GM19468 (cell line): ENCODE data around the gene OR6S1.
"Not testable (repeated sequence)": the region's sequence is repeated elsewhere in the genome, so short reads cannot be mapped to it uniquely, and the experiment has no call there.

Source experiments
- ATAC-seq: cut with Tn5 transposase; IDR thresholded peaks from one replicate; pipeline ENCODE4 v1.9.1; 2021; ENCODE audit warnings: mild to moderate bottlenecking, moderate library complexity, moderate number of reproducible peaks; ENCODE audit not compliant: unreplicated experiment; ENCODE audit errors: extremely low read depth

The OR6S1 gene

GRCh38 chr14:20671597-20672283, 30.2 kb upstream of the OR6S1 start:
- no peak for ATAC-seq

GRCh38 chr14:20668969-20669368, 27.5 kb upstream of the OR6S1 start:
- ATAC-seq = no peak

GRCh38 chr14:20667957-20668356, 26.5 kb upstream of the OR6S1 start:
- ATAC-seq = peak; percentile 86

- ATAC-seq = not testable (repeated sequence)
These were observed 25.0 kb upstream of the OR6S1 start for GRCh38 chr14:20666400-20666961.

GRCh38 chr14:20662968-20663732, 21.7 kb upstream of the OR6S1 start:
- no peak for ATAC-seq

- ATAC-seq = no peak
These were observed 19.7 kb upstream of the OR6S1 start for GRCh38 chr14:20661197-20661596.

- ATAC-seq = no peak
These were observed 18.4 kb upstream of the OR6S1 start for GRCh38 chr14:20659813-20660395.

GRCh38 chr14:20659336-20659735, 17.8 kb upstream of the OR6S1 start:
- ATAC-seq = no peak

GRCh38 chr14:20658246-20658645, 16.8 kb upstream of the OR6S1 start:
- ATAC-seq = no peak

GRCh38 chr14:20657216-20658211, 16.0 kb upstream of the OR6S1 start:
- ATAC-seq = no peak

- no peak for ATAC-seq
These were observed 14.8 kb upstream of the OR6S1 start for GRCh38 chr14:20656274-20656673.

- no peak for ATAC-seq
These were observed 14.4 kb upstream of the OR6S1 start for GRCh38 chr14:20655851-20656250.

GRCh38 chr14:20652996-20653975, 11.8 kb upstream of the OR6S1 start:
- ATAC-seq = no peak

GRCh38 chr14:20645481-20645880, 4.0 kb upstream of the OR6S1 start:
- no peak for ATAC-seq

GRCh38 chr14:20644520-20644919, 3.0 kb upstream of the OR6S1 start:
- ATAC-seq = no peak

GRCh38 chr14:20642755-20643154, 1.3 kb upstream of the OR6S1 start:
- not testable (repeated sequence) for ATAC-seq

- ATAC-seq = no peak
These were observed 691 bp upstream of the OR6S1 start for GRCh38 chr14:20642182-20642581.

GRCh38 chr14:20632831-20633691, 8.4 kb downstream of the OR6S1 start:
- peak; percentile 55 for ATAC-seq
